Stimulated activated CD4-positive, alpha-beta T cell treated with anti-CD3 and anti-CD28 coated beads, Interleukin-4, amount 100 ng/mL, for 48 hours (primary cell): ENCODE measurements around the gene IL36B.

ENCODE experiments used
- DNase-seq, 2 donors: peaks; one replicate each; pipeline ENCODE4 v3.0.0-alpha.2; 2020; ENCODE audit warnings: low read depth in 2 of 2

Gene IL36B

DNA sequence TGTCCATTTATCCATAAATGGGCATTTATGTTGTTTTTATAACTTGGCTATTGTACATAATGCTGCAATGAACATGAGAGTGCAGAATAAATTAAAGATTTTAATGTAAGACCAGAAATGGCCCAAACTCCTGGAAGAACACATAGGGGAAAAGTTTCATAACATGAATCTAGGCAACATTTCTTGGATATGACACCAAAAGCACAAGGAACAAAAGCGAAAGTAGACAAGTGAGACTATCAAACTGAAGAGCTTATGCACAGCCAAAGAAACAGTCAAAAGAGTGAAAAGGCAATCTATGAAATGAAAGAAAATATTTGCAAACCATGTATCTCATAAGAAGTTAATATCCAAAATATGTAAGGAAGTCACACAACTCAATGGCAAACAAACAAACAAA lies 41.6 kb downstream of the IL36B start:
- DNase-seq: no peak

GRCh38 chr2:113010088-113010487 lies 42.6 kb downstream of the IL36B start:
- DNase-seq: no peak

GRCh38 chr2:113009622-113010021 lies 43.0 kb downstream of the IL36B start:
- no peak for DNase-seq

DNA sequence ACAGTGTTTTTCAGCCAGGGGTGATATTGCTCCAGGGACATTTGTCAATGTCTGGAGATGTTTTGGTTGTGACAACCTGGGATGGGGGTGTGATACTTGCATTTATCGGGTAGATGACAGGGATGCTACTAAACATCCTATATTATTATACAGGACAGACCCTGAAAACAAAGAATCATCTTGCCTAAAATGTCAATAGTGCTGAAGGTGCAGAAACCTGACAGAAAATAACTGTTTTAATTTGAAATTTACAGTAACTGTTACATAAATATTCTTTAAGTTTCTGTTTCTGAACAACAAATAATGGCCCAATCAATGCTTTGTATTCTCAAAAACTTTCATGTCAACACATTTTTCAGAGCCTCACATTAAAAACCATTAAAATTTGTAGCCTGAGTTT lies 45.4 kb downstream of the IL36B start:
- no peak for DNase-seq

GRCh38 chr2:113005030-113005509 lies 47.6 kb downstream of the IL36B start, which contains the start of gene IL36A:
Gene IL36A, plus strand, starts transcription at chr2:113005459. Its CDS starts 413 bp downstream, at chr2:113005872.
- DNase-seq: no peak

- DNase-seq: no peak
Measured at GRCh38 chr2:113002677-113003076, 50.0 kb downstream of the IL36B start.

DNA sequence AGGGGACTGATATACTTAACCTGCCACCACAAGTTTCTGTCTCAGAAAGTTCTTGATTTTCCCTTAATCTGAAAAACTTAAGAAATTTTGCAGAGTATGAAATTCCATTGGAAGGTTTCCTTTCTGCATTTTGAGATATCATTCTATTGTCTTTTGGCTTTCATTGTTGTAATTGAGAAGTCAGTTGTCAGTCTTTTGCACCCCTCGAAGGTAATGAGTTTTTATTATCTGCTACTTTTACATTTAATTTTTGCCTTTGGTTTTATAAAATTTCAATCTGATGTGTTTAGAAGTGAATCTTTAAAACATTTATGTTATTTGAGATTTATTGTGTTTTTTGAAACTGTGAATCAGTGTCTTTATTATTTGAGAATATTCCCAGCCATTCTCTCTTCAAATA lies 52.2 kb downstream of the IL36B start:
- no peak for DNase-seq

DNA sequence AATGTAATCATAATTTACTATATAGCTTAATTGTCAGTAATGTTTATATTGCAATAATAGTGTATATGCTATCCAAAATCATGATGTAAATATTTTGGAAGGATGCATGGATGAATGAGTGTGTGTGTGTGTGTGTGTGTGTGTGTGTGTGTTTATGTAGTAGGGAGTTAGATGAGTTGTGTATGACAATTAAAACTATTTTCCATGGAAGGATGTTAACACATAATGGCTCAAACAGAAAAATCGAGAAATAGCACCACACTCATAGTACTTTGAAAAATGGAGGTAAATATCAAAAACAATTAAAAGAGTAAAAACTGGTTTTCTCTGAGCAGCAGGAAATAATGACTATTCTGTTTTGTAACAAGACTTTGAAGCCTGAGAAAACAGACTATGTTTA lies 55.5 kb downstream of the IL36B start:
- no peak for DNase-seq

DNA sequence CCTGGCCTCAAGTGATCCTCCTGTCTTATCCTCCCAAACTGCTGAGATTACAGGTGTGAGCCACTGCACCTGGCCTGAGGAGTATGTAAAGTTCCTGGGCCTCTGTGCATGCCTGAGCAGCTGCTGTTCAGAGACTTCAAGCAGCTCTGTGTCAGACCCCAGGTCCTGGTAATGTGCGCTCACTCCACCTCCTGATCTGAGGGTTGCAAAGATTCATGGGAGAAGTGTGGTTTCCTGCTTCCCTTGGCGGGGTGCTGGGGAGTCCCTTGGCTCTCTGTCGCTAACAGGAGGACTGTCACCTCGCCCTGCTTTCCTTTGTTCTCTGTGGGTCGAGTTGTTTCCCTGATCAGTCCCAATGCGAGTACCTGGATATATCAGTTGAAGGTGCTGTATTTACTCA lies 56.0 kb downstream of the IL36B start:
- DNase-seq: peak; percentile 18 to 19

- DNase-seq: peak in 1 of 2 donors; percentile 8
Measured at GRCh38 chr2:112995346-112995920, 57.2 kb downstream of the IL36B start.

GRCh38 chr2:112994648-112995047 lies 58.0 kb downstream of the IL36B start:
- no peak for DNase-seq

- DNase-seq: no peak
Measured at GRCh38 chr2:112993831-112994230, 58.8 kb downstream of the IL36B start.

GRCh38 chr2:112989611-112990010 lies 63.1 kb downstream of the IL36B start:
- no peak for DNase-seq

- no peak for DNase-seq
Measured at GRCh38 chr2:112985090-112985489, 67.6 kb downstream of the IL36B start.

DNA sequence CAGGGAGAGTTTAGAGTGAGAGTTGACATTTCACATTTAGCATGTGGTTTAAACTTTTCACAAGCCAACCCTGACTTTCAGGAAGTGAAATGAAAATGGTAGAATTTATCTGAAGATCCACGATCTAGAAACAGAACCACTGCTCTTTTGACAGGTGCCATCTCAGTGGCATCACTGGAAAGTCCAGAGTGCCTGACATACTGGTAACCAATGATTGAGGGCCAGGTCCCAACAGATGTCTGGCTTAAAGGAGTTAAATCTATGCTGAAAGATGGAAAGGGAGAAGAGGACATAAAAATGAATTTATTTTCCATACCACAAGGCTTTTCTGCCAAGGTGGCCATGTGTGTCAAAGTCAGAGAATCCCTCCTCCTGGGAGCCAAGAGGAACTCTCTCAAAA lies 72.1 kb downstream of the IL36B start:
- DNase-seq: no peak

GRCh38 chr2:112979731-112980130 lies 72.9 kb downstream of the IL36B start:
- no peak for DNase-seq

DNA sequence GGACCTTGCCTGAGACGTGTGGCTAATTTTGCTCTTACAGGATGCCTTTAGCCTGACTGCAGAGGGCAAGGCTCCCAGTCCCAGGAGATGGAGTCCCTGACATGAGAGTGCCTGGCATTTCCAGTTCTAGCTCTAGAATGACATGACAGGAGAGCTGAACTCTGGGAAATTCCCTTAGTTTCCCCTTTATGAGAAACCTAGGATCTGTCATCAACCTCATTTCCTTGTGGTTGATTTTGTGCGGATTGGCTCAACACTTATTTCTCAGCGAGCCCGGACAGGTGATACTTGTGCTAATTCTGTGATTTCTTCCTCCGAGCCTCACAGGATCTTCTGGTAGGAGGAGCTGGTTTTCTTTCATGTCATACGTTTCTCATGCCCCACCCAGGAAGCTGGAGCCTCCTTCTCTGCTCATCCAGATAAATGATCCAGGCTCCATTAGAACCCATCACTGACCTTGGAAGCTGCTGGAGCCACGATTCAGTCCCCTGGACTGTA lies 75.1 kb downstream of the IL36B start, which contains the start of gene IL36G:
IL36G (plus strand) TSS at position 448 of the 498 bp plus-strand sequence. CDS start 633 bp downstream, outside the sequence.
- DNase-seq: no peak
